GM21737 (cell line): Measurements from ENCODE around the gene THAP10.
"Not testable (repeated sequence)": the region's sequence is repeated elsewhere in the genome, so short reads cannot be mapped to it uniquely, and the experiment has no call there.

Experiments
- ATAC-seq: cut with Tn5 transposase; IDR thresholded peaks from one replicate; pipeline ENCODE4 v1.9.1; 2021; ENCODE audit warnings: mild to moderate bottlenecking, moderate library complexity; ENCODE audit not compliant: unreplicated experiment

The THAP10 gene

DNA sequence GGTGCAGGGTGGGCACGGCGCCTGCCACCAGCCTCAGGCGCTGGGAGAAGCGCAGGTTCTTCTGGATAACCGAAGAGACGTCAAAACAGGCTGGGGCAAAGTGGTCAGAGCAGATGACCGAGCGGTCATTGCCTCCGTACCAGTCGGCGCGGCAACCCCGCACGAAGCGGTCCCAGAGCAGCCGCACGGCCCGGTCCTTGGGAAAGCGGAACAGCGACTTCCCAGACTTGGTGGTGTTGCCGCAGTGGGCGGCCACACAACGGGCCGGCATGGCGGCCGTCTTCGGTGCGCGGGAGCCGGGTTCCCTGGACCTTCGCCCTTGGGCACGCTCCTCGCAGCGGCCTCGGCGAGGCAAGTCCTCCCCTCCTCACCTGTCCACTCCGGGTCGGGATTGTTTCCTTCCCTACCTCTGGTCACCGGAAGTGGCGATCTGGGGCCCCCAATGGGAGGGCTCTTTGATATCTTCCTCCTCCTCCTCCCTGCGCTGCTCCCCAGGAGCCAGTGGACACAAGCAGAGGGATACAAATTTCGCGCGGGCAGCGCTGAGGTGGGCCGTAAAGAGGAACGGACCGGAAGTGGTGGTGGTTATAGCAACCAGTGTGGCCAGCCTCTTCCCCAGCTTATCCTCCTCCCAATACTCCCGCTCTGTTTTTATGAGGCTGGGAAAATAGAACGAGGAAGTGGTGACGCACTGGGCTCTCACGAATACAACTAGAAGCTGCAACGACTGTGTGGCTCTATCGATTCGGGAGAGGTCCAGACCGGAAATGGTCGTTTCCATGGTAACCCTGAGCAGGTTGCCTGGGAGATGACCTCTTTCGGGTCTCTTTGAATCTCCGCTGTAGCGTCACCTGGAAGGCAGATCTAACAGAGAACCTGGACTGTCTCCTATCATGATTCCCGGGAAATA, at the start of gene THAP10, which contains the start of gene LRRC49:
TSS of gene THAP10 (minus strand) at position 432 of the 910 bp plus-strand sequence. CDS start at position 271, 161 bp downstream.
TSS of gene LRRC49 (plus strand) at position 825 of the 910 bp plus-strand sequence. CDS start at position 894, 69 bp downstream.
- ATAC-seq = peak; percentile 64

- ATAC-seq = no peak
Observed at GRCh38 chr15:70936326-70936725, 44.1 kb upstream of the THAP10 start.

- ATAC-seq = no peak
Observed at GRCh38 chr15:70935631-70936030, 43.4 kb upstream of the THAP10 start.

DNA sequence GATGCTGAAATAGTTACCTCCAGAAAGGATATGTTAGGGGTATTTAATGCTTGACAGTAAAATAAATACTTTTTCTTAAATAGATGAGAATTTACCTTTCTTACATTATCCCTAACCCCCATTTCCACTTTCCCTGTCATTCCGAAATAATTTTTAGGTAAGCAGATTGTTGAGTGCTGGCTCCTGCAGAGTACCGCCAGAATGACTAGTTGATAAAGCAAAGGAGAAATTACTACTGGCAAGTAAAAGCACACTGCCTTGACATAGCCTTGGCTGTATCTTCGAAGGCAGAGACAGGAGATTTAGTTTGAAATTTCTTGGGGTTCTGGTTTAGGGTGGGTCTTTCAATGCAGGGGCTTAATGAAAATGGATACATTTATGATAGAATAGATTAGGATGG, 41.2 kb upstream of the THAP10 start:
- no peak for ATAC-seq

GRCh38 chr15:70932397-70932796, 40.2 kb upstream of the THAP10 start:
- ATAC-seq = no peak

DNA sequence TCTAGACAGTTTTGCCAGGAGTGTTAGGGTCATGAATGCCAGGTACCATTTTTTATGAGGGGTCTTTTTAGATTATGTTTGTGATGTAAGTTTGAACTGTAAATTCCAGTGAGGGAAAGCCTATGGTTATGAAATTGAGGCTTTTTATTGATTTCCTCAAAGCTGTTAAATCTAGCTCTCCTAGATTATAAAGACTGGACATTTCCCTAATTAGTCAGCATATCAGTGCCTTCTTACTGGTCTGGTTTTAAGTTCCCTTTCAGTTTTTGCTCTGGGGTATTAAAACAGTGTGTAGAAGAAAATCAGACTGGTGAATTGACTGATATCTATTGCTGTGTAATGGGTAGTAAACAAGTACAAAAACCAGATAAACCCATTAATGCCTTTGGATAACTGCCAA, 39.6 kb upstream of the THAP10 start:
- ATAC-seq = no peak

DNA sequence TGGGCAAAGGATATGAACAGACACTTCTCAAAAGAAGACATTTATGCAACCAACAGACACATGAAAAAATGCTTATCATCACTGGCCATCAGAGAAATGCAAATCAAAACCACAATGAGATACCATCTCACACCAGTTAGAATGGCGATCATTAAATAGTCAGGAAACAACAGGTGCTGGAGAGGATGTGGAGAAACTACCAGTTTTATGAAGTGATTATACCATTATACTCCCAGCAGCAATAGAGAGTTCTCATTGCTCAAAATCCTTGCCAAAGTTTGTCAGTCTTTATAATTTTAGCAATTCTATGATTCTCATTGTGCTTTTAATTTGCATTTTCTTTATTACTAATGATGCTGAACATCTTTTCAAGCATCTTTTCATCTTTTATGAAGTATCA, 34.7 kb upstream of the THAP10 start:
- ATAC-seq = not testable (repeated sequence)

GRCh38 chr15:70923311-70924080, 31.3 kb upstream of the THAP10 start:
- ATAC-seq = no peak

GRCh38 chr15:70922119-70922518, 29.9 kb upstream of the THAP10 start:
- no peak for ATAC-seq

DNA sequence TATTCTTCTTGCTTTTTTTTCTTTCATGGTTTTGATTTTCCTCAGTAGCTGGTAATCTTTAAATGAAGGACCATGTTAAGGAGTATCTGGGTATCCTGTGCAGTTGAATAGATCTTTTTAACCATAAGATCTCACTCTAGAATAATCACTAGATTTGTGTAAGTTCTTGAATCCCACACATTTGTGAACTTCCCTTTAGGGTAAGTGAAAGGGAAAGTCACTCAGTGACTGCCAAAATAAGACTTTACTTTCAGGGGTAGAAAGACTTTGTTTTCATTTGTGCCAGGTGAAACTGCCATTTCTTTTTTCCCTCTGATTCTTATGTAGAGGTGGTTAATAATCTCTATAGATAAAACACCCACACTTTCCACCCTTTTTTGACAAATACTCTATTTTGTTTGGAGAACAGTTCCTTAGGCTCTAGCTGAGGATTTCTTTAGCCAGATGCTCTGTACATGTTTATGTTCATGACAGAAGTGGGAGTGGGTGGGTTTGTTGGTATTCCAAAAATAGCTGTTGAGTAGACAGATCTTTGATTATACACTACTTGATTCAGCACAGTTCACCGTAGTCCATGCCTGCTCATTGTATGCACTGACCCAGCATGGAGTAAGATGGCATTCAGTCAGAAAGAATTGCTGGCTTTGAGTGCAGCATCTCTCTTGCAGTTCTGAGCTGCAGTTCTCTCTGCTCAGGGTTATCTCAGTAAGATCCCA, 28.9 kb upstream of the THAP10 start:
- ATAC-seq = no peak

GRCh38 chr15:70917955-70918354, 25.7 kb upstream of the THAP10 start:
- ATAC-seq = no peak

- ATAC-seq = no peak
Observed at GRCh38 chr15:70916531-70916930, 24.3 kb upstream of the THAP10 start.

- ATAC-seq = no peak
Observed at GRCh38 chr15:70912187-70912586, 20.0 kb upstream of the THAP10 start.

DNA sequence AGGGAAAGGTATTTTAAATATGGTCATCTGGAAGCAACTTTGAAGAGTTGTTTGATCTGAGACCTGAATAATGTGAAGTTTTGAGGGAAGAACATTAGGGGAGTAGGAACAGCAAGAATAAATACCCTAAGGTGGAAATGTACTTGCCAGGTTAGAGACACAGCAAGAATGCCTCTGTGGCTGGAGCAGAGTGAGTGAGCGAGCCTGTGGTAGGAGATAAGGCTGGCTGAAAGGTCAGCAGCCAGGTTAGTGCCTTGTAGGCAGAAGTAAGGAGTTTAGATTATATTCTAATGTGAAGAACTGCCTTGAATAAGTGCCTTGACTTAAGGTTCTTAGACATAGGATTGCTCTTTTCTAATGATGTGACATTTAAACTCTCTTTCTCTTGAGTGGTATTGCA, 18.7 kb upstream of the THAP10 start:
- no peak for ATAC-seq

DNA sequence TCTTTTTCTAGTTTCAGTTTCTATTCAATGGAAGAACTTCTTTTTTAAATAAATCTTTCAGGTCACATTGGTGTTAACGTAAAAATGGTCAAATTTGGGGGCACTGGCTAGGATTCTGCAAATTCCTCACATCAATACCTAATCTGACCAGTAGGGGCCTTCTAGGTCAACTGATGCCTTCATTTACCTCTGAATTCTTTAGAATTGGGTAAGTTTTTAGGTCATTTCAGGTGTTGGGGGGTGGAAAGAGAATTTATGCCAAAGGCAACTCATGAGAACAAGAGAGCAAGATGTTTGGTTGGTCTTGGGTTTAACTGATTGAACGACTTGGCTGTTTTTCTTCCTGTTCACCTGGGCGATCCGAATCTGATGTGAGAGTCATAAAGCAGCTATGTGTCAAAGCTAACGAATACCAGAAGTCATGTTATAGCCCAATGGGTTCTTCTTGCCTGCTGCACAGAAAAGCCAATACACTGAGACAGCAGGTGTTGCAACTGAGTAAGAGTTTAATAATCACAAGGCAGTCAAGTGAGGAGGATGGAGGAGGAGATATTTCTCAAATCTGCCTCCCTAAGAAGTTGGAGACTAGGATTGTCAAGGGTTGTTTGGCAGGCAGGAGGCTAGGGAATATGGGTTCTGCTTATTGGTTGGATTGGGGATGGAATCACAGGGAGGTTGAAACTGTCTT, 15.7 kb upstream of the THAP10 start:
- ATAC-seq = no peak

DNA sequence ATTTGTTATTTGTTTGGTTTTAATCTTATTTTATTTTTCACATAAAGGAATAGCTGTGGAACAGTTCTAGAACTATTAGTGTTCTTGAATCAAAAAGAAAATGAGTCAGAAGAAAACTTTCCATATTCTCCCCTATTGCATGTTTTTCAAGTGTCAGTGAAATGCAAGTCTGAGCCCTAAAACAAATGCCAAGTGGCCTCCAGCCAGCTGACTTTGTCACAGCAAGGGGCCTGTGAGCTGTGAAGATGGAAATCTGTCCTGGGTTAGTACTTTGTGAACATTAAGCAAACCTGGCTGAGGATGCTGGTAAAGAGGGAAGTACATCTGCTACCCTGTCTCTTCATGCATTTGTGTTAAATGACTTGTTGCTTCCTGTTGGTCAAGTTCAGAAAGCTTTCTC, 14.6 kb upstream of the THAP10 start:
- ATAC-seq = no peak

DNA sequence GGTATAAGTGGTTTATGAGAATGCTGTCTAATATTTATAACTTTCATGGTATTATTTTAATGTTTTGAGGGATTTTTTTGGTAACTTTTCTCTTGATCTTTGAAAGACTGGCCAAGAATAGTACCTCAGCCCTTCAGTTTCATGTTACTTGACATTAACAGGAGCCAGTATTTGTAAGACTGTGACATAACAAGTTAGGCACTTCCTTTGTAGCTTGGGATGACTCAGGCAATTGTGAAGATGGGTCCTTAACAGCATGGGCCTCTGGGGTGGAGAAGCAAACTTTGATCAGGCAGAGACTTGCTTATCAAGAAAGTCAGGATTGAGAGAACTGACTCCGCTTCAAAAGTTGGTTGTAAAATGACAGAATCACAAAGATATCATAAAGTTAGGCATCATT, 9.9 kb upstream of the THAP10 start:
- ATAC-seq = no peak

DNA sequence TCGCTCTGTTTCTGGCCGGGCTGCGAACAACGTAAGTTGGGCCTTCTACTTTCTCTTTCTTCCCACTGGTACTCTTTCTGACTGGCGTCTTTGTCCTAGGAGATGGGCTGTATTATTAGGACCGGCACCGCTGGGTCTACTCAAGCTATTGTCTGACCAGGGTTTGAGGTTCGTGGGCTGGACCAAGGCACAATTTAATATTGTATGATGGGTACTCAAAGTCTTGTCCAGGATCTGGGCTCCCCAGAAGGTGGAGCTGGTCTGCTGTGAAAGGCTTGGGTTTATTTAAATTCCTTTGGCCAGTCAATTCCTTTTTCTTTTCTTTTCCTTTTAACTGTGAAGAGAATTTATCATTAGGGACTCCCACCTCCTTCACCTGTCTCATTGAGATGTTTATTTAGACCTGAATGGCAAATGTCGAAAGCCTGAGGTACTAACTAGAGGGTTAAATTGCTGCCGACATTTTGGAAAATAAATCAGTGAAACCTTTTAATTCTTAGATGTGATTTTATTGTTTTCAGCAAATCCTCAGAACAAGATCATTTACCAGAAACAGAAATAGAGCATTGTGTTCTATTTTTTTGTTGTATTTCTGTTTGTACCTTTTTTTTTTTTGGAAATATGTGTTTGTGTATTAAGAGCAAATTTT, 803 bp upstream of the THAP10 start:
- peak; percentile 7 for ATAC-seq

- ATAC-seq = no peak
Observed at GRCh38 chr15:70882361-70882760, 9.9 kb downstream of the THAP10 start.

DNA sequence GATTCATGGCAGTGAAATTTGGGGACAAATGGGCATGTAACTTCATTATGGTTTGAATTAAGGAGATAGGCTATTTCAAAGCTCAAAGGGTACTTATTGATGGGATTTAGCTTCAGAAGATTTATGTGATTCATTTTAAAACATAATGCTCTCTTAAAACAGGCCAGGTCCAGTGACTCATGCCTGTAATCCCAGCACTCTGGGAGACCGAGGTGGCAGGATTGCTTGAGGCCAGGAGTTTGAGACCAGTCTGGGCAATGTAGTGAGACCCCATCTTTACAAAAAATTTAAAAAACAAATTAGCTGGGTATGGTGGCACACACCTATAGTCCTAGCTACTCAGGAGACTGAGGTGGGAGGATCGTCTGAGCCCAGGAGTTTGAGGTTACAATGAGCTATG, 11.5 kb downstream of the THAP10 start:
- no peak for ATAC-seq
